ENCODE measurements around the gene OR2V2. TPM values are rescaled to one million over a fixed set of nuclear protein-coding genes. Genes with fewer than 3 reads are reported as not detected.
A peak's percentile ranks its signal among the peaks of the same experiment; 100 is the strongest.

The OR2V2 gene
- total and polyA plus RNA-seq, 10 of the 15 experiments (the other 5 are each of a cell fraction or from before 2014, with no cell fraction given): 0.26 TPM; not detected in 9

- TF ChIP-seq, protein P1, sequence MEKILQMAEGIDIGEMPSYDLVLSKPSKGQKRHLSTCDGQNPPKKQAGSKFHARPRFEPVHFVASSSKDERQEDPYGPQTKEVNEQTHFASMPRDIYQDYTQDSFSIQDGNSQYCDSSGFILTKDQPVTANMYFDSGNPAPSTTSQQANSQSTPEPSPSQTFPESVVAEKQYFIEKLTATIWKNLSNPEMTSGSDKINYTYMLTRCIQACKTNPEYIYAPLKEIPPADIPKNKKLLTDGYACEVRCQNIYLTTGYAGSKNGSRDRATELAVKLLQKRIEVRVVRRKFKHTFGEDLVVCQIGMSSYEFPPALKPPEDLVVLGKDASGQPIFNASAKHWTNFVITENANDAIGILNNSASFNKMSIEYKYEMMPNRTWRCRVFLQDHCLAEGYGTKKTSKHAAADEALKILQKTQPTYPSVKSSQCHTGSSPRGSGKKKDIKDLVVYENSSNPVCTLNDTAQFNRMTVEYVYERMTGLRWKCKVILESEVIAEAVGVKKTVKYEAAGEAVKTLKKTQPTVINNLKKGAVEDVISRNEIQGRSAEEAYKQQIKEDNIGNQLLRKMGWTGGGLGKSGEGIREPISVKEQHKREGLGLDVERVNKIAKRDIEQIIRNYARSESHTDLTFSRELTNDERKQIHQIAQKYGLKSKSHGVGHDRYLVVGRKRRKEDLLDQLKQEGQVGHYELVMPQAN (conservative IDR thresholded peaks at IDR 0.05): no peak
- TF ChIP-seq ESRRA (IDR thresholded peaks at IDR 0.05; ENCODE audit: low read length) (no peak), MYC (IDR thresholded peaks at IDR 0.05; ENCODE audit: insufficient read depth, insufficient read length, insufficient replicate concordance, low read length, severe bottlenecking) (no peak), PML (IDR thresholded peaks at IDR 0.05; ENCODE audit: low read length) (no peak)
These were observed 53.4 kb downstream of the OR2V2 start (continued) for GRCh38 chr5:181200816-181201215.

DNA sequence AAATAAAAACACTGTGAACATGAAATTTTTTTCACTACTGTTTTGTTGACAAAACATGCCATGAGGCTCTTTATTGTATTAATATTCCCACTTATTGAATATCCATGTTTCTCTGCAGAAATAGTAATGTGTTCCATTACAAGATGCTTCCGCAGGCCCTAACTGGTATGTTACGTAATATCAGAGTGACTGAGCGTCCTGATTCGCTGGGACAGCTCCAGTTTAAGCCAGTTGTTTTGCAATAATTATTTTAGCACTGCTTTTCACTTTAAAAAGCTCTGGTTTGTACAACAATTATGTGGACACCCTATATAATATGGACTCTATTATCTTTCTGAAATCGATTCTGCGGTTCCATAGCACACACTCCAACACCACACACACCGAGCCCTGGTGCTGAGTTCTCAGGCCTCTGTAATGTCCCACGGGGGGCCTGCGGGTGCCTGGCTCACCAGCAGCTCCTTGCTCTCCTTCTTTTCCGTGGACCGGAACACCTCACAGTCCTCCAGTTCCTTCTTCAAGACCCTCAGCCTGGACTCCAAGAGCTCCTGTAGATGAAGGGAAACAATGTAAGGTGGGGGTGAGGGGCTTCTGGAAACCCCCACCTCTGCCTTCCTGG, 55.8 kb downstream of the OR2V2 start:
- H3K4me2 ChIP-seq (ENCODE audit: control insufficient read depth, insufficient read depth): no peak overlapping the region
- FAIRE-seq: no peak
- no peaks in the 10 kb centered on the region for H4K20me1 ChIP-seq (ENCODE audit: control insufficient read depth, insufficient read depth)
- H3K4me3 ChIP-seq: peak overlapping the region; percentile 70; the same call in 1 of the 2 replicates
- intact Hi-C loops (cut with micrococcal nuclease; ENCODE audit: unreplicated experiment): no loop called here
- H3K36me3 ChIP-seq (ENCODE audit: control insufficient read depth in 2 of 2, insufficient read depth in 2 of 2, low read length in 1 of 2): no peaks in the 10 kb centered on the region
- no peak overlapping the region for H3K9ac ChIP-seq (ENCODE audit: control insufficient read depth, insufficient read depth, low read length)
- peaks cover 4 to 8% of the 10 kb centered on the region in 2 experiments; a peak in 3 of 4 replicates for H3K27me3 ChIP-seq (replicated peaks in 1 of 2; ENCODE audit: control insufficient read depth in 2 of 2, insufficient read depth in 2 of 2, low read length in 1 of 2)
- BruUV-seq (replicated peaks): no TSS peak
- DNase-seq (ENCODE audit: low read depth, low spot score): no peak
- POLR2A ChIA-PET: interaction anchor here (2.9 kb wide), 1 partner anchor 11 kb away, joined by 16 read pairs; no protein-coding TSS in a partner anchor
- H3K27ac ChIP-seq (ENCODE audit: control insufficient read depth, insufficient read depth): no peak overlapping the region
- no peaks in the 10 kb centered on the region for H3K9me3 ChIP-seq (replicated peaks; ENCODE audit: control insufficient read depth, insufficient read depth, low read length)
- WGBS (ENCODE audit: insufficient coverage, insufficient replicate concordance, low lambda C conversion rate, missing lambda C conversion rate): 67% methylated on average over 11 of the region's 11 CpGs
- H3K4me1 ChIP-seq (ENCODE audit: control insufficient read depth, insufficient read depth, low read length): peaks cover 29% of the 10 kb centered on the region
- no peak for ATAC-seq
- in situ Hi-C loops (cut with MboI): no loop called here
- no peak for TF ChIP-seq GABPA (IDR thresholded peaks at IDR 0.05; ENCODE audit: low read depth)
- no peak for TF ChIP-seq NR2C1 (IDR thresholded peaks at IDR 0.05)
- TF ChIP-seq YBX1 (IDR thresholded peaks at IDR 0.05): no peak
- no peak for TF ChIP-seq CREB1 (IDR thresholded peaks at IDR 0.05; ENCODE audit: low read depth)
- no peak for TF ChIP-seq FOXK2 (IDR thresholded peaks at IDR 0.05)
- no peak for TF ChIP-seq ZNF384 (IDR thresholded peaks at IDR 0.05; ENCODE audit: borderline replicate concordance, low read depth, low read length)
- no peak for TF ChIP-seq CHD1 (IDR thresholded peaks at IDR 0.05; ENCODE audit: low read depth, low read length)
- no peak for TF ChIP-seq SMAD1 (IDR thresholded peaks at IDR 0.05; ENCODE audit: low read depth, partially characterized antibody)
- no peak for TF ChIP-seq RAD51 (IDR thresholded peaks at IDR 0.05)
- no peak for TF ChIP-seq TBL1XR1 (IDR thresholded peaks at IDR 0.05; ENCODE audit: low read depth, low read length)
- TF ChIP-seq POLR2AphosphoS2 (IDR thresholded peaks at IDR 0.05; ENCODE audit: low read depth, low read length): no peak
- TF ChIP-seq RUNX3 (IDR thresholded peaks at IDR 0.05; ENCODE audit: low read length): no peak
- CTCF ChIA-PET: interaction anchor here (2.6 to 8.2 kb wide), 2 partner anchors 12 to 18 kb away, joined by 7 to 96 read pairs; no protein-coding TSS in a partner anchor
- H2AFZ ChIP-seq (ENCODE audit: control insufficient read depth, low read depth, low read length): no peak overlapping the region
- H3K79me2 ChIP-seq (ENCODE audit: control insufficient read depth, insufficient read depth, low read length): no peaks in the 10 kb centered on the region
- SMC1A ChIA-PET (ENCODE audit: uncharacterized antibody, unreplicated experiment): interaction anchor here (1.9 to 6.5 kb wide), 2 partner anchors 10 to 19 kb away, joined by 4 to 32 read pairs; no protein-coding TSS in a partner anchor
- RAD21 ChIA-PET (ENCODE audit: unreplicated experiment): no interaction called here
